GM12878 (cell line): Measurements from ENCODE around the gene TMEM72. TPM values are rescaled to one million over a fixed set of nuclear protein-coding genes. Genes with fewer than 3 reads are reported as not detected.
A peak's percentile ranks its signal among the peaks of the same experiment; 100 is the strongest.

Experiments
- ATAC-seq: fragments of 200-7000 bp; cut with Tn5 transposase; 3 replicates; pipeline ENCODE4 v1.9.1; 2020; ENCODE audit warnings: mild to moderate bottlenecking, moderate library complexity
- BruUV-seq: library from RNA; stranded (reverse); fragments of 400-500 nt; replicated peaks from 2 replicates; lab custom pipeline; 2021; lab: Mats Ljungman, UMichigan
- CTCF ChIA-PET: fragments of 300-600 bp; sonication (Branson Sonifier 250); formaldehyde crosslinking; extraction: SDS; loops from one replicate; lab custom pipeline; 2021; ENCODE audit warnings: inconsistent platforms; lab: Yijun Ruan, JAX
- POLR2A ChIA-PET: fragments of 350-600 bp; formaldehyde crosslinking; extraction: SDS; loops from one replicate; lab custom pipeline; 2021; ENCODE audit warnings: inconsistent platforms; lab: Charles Lee
- RAD21 ChIA-PET: fragments of 300-600 bp; sonication (Branson Sonifier 250); formaldehyde crosslinking; loops from one replicate; lab custom pipeline; 2023; ENCODE audit warnings: antibody characterized with exemption; ENCODE audit not compliant: unreplicated experiment; lab: Charles Lee
- SMC1A ChIA-PET: fragments of 300-600 bp; sonication (Branson Sonifier 250); formaldehyde crosslinking; loops from one replicate; lab custom pipeline; 2023; ENCODE audit not compliant: unreplicated experiment, uncharacterized antibody; lab: Charles Lee
- DNase-seq: peaks from one replicate; pipeline ENCODE4 v3.0.0-alpha.2; 2011; ENCODE audit warnings: low read depth, low spot score
- FAIRE-seq: peaks from 3 replicates; lab custom pipeline; 2011; peaks lifted over from hg19 to GRCh38; lab: Jason Lieb, UNC
- H2AFZ ChIP-seq: 2 replicates; pipeline ENCODE4 v1.6.0; 2011; ENCODE audit warnings: low read depth, low read length, control low read depth; ENCODE audit not compliant: control insufficient read depth
- H3K27ac ChIP-seq: 2 replicates; pipeline ENCODE4 v1.5.1; 2011; ENCODE audit warnings: control low read depth; ENCODE audit not compliant: control insufficient read depth, insufficient read depth
- H3K27me3 ChIP-seq, 2 experiments: replicated peaks in 1 of 2; 2 replicates each; pipeline versions ENCODE4 v1.6.0 to v1.6.1; 2011; ENCODE audit warnings: low read length in 1 of 2; ENCODE audit not compliant: control insufficient read depth in 2 of 2, insufficient read depth in 2 of 2
- H3K36me3 ChIP-seq, 2 experiments: 2 replicates each; pipeline ENCODE4 v1.5.1; 2011; ENCODE audit warnings: low read length in 1 of 2; ENCODE audit not compliant: control insufficient read depth in 2 of 2, insufficient read depth in 2 of 2
- H3K4me1 ChIP-seq: 2 replicates; pipeline ENCODE4 v1.6.1; 2011; ENCODE audit warnings: mild to moderate bottlenecking, low read length, moderate library complexity, mixed read lengths; ENCODE audit not compliant: control insufficient read depth, insufficient read depth
- H3K4me2 ChIP-seq: 2 replicates; pipeline ENCODE4 v1.6.0; 2011; ENCODE audit warnings: control low read depth; ENCODE audit not compliant: control insufficient read depth, insufficient read depth
- H3K4me3 ChIP-seq: fragments of 200-600 bp; sonication (generic); 2 replicates; pipeline ENCODE4 v1.5.1; 2016
- H3K79me2 ChIP-seq: 2 replicates; pipeline ENCODE4 v1.6.0; 2011; ENCODE audit warnings: low read length; ENCODE audit not compliant: control insufficient read depth, insufficient read depth
- H3K9ac ChIP-seq: 2 replicates; pipeline ENCODE4 v1.8.0; 2011; ENCODE audit warnings: low read length, control low read depth, mixed read lengths; ENCODE audit not compliant: control insufficient read depth, insufficient read depth
- H3K9me3 ChIP-seq: replicated peaks from 3 replicates; pipeline ENCODE4 v1.5.1; 2011; ENCODE audit warnings: mild to moderate bottlenecking, low read length; ENCODE audit not compliant: control insufficient read depth, insufficient read depth
- H4K20me1 ChIP-seq: 2 replicates; pipeline ENCODE4 v1.6.0; 2011; ENCODE audit not compliant: control insufficient read depth, insufficient read depth
- CBX3 ChIP-seq: fragments of 200-600 bp; sonication (generic); IDR thresholded peaks from 2 replicates; pipeline ENCODE4 v1.6.1; 2016; ENCODE audit warnings: low read depth, borderline replicate concordance
- CREM ChIP-seq: IDR thresholded peaks from 2 replicates; pipeline ENCODE4 v1.6.1; 2014; ENCODE audit warnings: antibody characterized with exemption, low read depth
- EED ChIP-seq: sonication (generic); IDR thresholded peaks from 2 replicates; pipeline ENCODE4 v1.6.1; 2016; ENCODE audit warnings: antibody characterized with exemption, low read depth
- EZH2 ChIP-seq: IDR thresholded peaks from 2 replicates; pipeline ENCODE4 v1.6.1; 2012; ENCODE audit warnings: low read depth, mild to moderate bottlenecking, control low read depth, inconsistent platforms, low read length, borderline replicate concordance; ENCODE audit not compliant: control insufficient read depth
- FOXK2 ChIP-seq: fragments of 450-650 bp; IDR thresholded peaks from 2 replicates; pipeline ENCODE4 v1.6.1; 2017; ENCODE audit warnings: mild to moderate bottlenecking, moderate library complexity
- FOXM1 ChIP-seq: IDR thresholded peaks from 2 replicates; pipeline ENCODE4 v1.6.1; 2012; ENCODE audit warnings: low read depth, mild to moderate bottlenecking, inconsistent platforms, low read length, moderate library complexity
- MYC ChIP-seq: IDR thresholded peaks from 2 replicates; pipeline ENCODE4 v1.6.1; 2011; ENCODE audit warnings: mild to moderate bottlenecking, low read length, moderate library complexity, inconsistent platforms; ENCODE audit not compliant: insufficient read depth, insufficient replicate concordance, insufficient read length, severe bottlenecking
- NR2F1 ChIP-seq: fragments of 450-650 bp; conservative IDR thresholded peaks from 2 replicates; pipeline ENCODE4 v1.6.1; 2017; ENCODE audit warnings: mild to moderate bottlenecking
- RUNX3 ChIP-seq: IDR thresholded peaks from 2 replicates; pipeline ENCODE4 v1.6.1; 2012; ENCODE audit warnings: low read length, inconsistent platforms
- SPI1 ChIP-seq: IDR thresholded peaks from 2 replicates; pipeline ENCODE4 v1.6.1; 2011; ENCODE audit warnings: low read depth, mild to moderate bottlenecking, low read length, moderate library complexity, borderline replicate concordance; ENCODE audit not compliant: insufficient read depth
- STAT1 ChIP-seq: fragments of 450-650 bp; conservative IDR thresholded peaks from 2 replicates; pipeline ENCODE4 v1.6.1; 2014; ENCODE audit warnings: antibody characterized with exemption, mild to moderate bottlenecking
- STAT3 ChIP-seq: IDR thresholded peaks from 2 replicates; pipeline ENCODE4 v1.6.1; 2011; ENCODE audit warnings: low read depth, low read length, improper control_type of control experiment
- TAF1 ChIP-seq: IDR thresholded peaks from 2 replicates; pipeline ENCODE4 v1.6.1; 2011; ENCODE audit warnings: mild to moderate bottlenecking, low read depth, low read length, borderline replicate concordance
- ZNF217 ChIP-seq: fragments of 450-650 bp; IDR thresholded peaks from 2 replicates; pipeline ENCODE4 v1.6.1; 2017; ENCODE audit warnings: antibody characterized with exemption, mild to moderate bottlenecking
- WGBS: methylation state at CpG from one replicate; pipeline ENCODE4 v1.1.6; 2016; ENCODE audit warnings: low lambda C conversion rate; ENCODE audit not compliant: insufficient replicate concordance, insufficient coverage; ENCODE audit errors: missing lambda C conversion rate; 5-methylcytosine and 5-hydroxymethylcytosine counted together
- in situ Hi-C: fragments of 300-500 bp; cut with MboI; formaldehyde crosslinking; loops from 9 replicates; pipeline ENCODE4 v1.14.3; 2018; ENCODE audit warnings: mixed read lengths
- intact Hi-C: fragments of 100-400 bp; cut with micrococcal nuclease; formaldehyde crosslinking; loops from one replicate; pipeline ENCODE4 v1.14.2; 2022; ENCODE audit not compliant: unreplicated experiment
- polyA plus RNA-seq, 11 experiments: library from polyadenylated mRNA; depleted of rRNA in 4 of 11; unstranded in 6 of 11; stranded (reverse) in 5 of 11; fragments of >200 nt; fragmentation: Nextera tagmentation in 4 of 11; fragmentation: Illumina TruSeq in 1 of 11; extraction: Ambion mirVana in 4 of 11; extraction: Trizol in 1 of 11; gene quantifications; 1 replicate in 1 of 11; 2 replicates in 10 of 11; pipeline versions ENCODE4 v1.2.1 to v1.2.3, GENCODE V29; 2011 to 2016; ENCODE audit warnings: inconsistent platforms in 2 of 11, missing spikeins in 2 of 11, low read depth in 1 of 11
- total RNA-seq, 4 experiments: library from RNA; depleted of rRNA in 3 of 4; stranded (reverse); fragments of >200 nt in 3 of 4; fragmentation: Illumina TruSeq in 1 of 4; extraction: Trizol in 1 of 4; gene quantifications; 2 replicates each; pipeline versions ENCODE4 v1.2.1 to v1.2.3, GENCODE V29; 2013 to 2021
- TF ChIP-seq, protein P1 (sequence below): IDR thresholded peaks from 2 replicates; pipeline ENCODE4 v1.6.1; 2012; ENCODE audit warnings: low read length, inconsistent platforms
- TF ChIP-seq, protein P2 (sequence below): fragments of 150-350 bp; IDR thresholded peaks from 2 replicates; pipeline ENCODE4 v1.6.1; 2014; ENCODE audit warnings: mild to moderate bottlenecking, low read depth, low read length

Gene TMEM72
- total and polyA plus RNA-seq, 10 of the 15 experiments (the other 5 are each of a cell fraction or from before 2014, with no cell fraction given): 0.12 TPM; not detected in 9

DNA sequence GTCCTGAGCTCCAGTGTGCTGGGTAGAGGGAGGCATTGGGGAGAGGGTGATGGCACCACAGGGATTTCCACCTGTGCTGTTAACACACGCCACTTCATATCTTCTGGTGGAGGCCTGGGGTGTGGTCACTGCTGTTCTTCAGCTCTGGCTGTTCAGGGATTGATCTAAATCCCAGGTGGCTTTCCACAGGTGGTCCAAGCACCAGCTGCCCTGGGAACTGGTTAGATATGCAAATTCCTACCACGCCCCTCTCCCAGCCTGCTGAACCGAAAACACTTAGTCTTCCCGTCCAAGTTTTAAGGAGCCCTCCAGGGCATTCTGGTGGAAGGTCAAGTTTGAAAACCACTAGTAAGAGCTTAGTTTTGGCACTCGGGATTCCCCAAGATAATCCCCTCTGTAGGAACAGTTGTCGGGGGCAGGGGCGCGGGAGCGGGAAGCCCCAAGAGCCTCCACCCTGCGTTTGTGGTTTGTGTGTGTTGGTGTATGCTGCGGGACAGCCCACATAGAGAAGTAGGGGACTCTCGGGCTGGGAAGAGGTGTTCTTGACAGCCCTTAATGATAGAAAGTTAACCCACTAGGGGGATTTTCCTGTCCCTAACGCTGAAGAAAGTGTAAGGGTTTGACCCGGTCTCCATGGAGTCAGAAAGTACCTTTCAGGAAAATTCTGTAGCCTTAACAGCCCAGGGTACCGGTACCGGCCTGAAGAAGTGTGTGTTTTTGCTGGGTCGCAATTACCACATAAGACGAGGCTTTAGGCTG lies 62.4 kb downstream of the TMEM72 start:
- FAIRE-seq (peak; percentile 56), DNase-seq (no peak), ATAC-seq (peak; percentile 45)
- ChIA-PET POLR2A (interaction anchor here (1.1 to 2.1 kb wide), 9 partner anchors 8 to 45 kb away, joined by 3 to 17 read pairs (median 5); no protein-coding TSS in a partner anchor), CTCF (interaction anchor here (0.5 to 10.1 kb wide), 8 partner anchors 7 to 41 kb away, joined by 3 to 181 read pairs (median 9); partner anchors contain the start of gene RASSF4), RAD21 (interaction anchor here (0.8 to 2.7 kb wide), 6 partner anchors 10 to 48 kb away, joined by 4 to 54 read pairs (median 20); no protein-coding TSS in a partner anchor), SMC1A (interaction anchor here (0.8 to 2.5 kb wide), 7 partner anchors 10 to 41 kb away, joined by 3 to 36 read pairs (median 17); no protein-coding TSS in a partner anchor)
- intact Hi-C loops: loop anchor here (2.0 kb wide), 1 partner anchor 15 kb away; the partner anchor contains the start of gene RASSF4
- peak overlapping the region; percentile 65 for H3K9ac ChIP-seq
- no peaks in the 10 kb centered on the region for H3K27me3 ChIP-seq
- BruUV-seq: no TSS peak
- in situ Hi-C loops: loop anchor here (25.0 kb wide), 1 partner anchor 1811 kb away; no protein-coding TSS in a partner anchor
- no peaks in the 10 kb centered on the region for H4K20me1 ChIP-seq
- peaks cover 14% of the 10 kb centered on the region for H3K79me2 ChIP-seq
- H3K9me3 ChIP-seq: no peaks in the 10 kb centered on the region
- no peak overlapping the region for H3K4me3 ChIP-seq
- peak overlapping the region; percentile 80 for H3K27ac ChIP-seq
- peak overlapping the region; percentile 82 for H3K4me2 ChIP-seq
- peak overlapping the region; percentile 54 for H2AFZ ChIP-seq
- peaks cover 43% of the 10 kb centered on the region for H3K4me1 ChIP-seq
- 5% methylated on average over 18 of the region's 18 CpGs for WGBS
- H3K36me3 ChIP-seq: peaks cover 0 to 8% of the 10 kb centered on the region in 2 experiments; a peak in 2 of 4 replicates
- TF ChIP-seq CREM: no peak
- TF ChIP-seq, protein P1, sequence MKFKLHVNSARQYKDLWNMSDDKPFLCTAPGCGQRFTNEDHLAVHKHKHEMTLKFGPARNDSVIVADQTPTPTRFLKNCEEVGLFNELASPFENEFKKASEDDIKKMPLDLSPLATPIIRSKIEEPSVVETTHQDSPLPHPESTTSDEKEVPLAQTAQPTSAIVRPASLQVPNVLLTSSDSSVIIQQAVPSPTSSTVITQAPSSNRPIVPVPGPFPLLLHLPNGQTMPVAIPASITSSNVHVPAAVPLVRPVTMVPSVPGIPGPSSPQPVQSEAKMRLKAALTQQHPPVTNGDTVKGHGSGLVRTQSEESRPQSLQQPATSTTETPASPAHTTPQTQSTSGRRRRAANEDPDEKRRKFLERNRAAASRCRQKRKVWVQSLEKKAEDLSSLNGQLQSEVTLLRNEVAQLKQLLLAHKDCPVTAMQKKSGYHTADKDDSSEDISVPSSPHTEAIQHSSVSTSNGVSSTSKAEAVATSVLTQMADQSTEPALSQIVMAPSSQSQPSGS: peak; percentile 56; the same call in 1 of the 2 replicates
- TF ChIP-seq SPI1: no peak
- TF ChIP-seq MYC: no peak
- peak; percentile 82 for TF ChIP-seq EED
- peak; percentile 83 for TF ChIP-seq NR2F1
- TF ChIP-seq CBX3: no peak
- TF ChIP-seq STAT1: no peak
- 0 out of 2 replicates have a peak, but pooled peaks have one; percentile 48 for TF ChIP-seq FOXM1
- no peak for TF ChIP-seq STAT3
- peak; percentile 39; the same call in 1 of the 2 replicates for TF ChIP-seq ZNF217
- TF ChIP-seq, protein P2, sequence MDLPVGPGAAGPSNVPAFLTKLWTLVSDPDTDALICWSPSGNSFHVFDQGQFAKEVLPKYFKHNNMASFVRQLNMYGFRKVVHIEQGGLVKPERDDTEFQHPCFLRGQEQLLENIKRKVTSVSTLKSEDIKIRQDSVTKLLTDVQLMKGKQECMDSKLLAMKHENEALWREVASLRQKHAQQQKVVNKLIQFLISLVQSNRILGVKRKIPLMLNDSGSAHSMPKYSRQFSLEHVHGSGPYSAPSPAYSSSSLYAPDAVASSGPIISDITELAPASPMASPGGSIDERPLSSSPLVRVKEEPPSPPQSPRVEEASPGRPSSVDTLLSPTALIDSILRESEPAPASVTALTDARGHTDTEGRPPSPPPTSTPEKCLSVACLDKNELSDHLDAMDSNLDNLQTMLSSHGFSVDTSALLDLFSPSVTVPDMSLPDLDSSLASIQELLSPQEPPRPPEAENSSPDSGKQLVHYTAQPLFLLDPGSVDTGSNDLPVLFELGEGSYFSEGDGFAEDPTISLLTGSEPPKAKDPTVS: no peak
- TF ChIP-seq EZH2: no peak
- peak; percentile 92 for TF ChIP-seq RUNX3
- TF ChIP-seq FOXK2: no peak
- TF ChIP-seq TAF1: no peak
